ENCODE measurements around the gene BZW2.

Gene BZW2

GRCh38 chr7:16718111-16718656 is 72.2 kb downstream of the BZW2 start:
- DNase-seq (ENCODE audit: low read depth in 2 of 2): no peak

- DNase-seq (ENCODE audit: low read depth in 2 of 2): no peak
These were observed 73.7 kb downstream of the BZW2 start for GRCh38 chr7:16719699-16720098.

GRCh38 chr7:16721541-16721940 is 75.6 kb downstream of the BZW2 start:
- DNase-seq (ENCODE audit: low read depth in 2 of 2): no peak

- DNase-seq (ENCODE audit: low read depth in 2 of 2): no peak
These were observed 78.4 kb downstream of the BZW2 start for GRCh38 chr7:16724344-16724743.

- no peak for DNase-seq (ENCODE audit: low read depth in 2 of 2)
These were observed 80.2 kb downstream of the BZW2 start for GRCh38 chr7:16726189-16726588.

GRCh38 chr7:16727736-16728135 is 81.8 kb downstream of the BZW2 start:
- DNase-seq (ENCODE audit: low read depth in 2 of 2): no peak

GRCh38 chr7:16728811-16729210 is 82.8 kb downstream of the BZW2 start:
- DNase-seq (ENCODE audit: low read depth in 2 of 2): no peak

GRCh38 chr7:16729541-16729940 is 83.6 kb downstream of the BZW2 start:
- DNase-seq (ENCODE audit: low read depth in 2 of 2): no peak

GRCh38 chr7:16730937-16731336 is 85.0 kb downstream of the BZW2 start:
- no peak for DNase-seq (ENCODE audit: low read depth in 2 of 2)

GRCh38 chr7:16732828-16733227 is 86.8 kb downstream of the BZW2 start:
- no peak for DNase-seq (ENCODE audit: low read depth in 2 of 2)

- DNase-seq (ENCODE audit: low read depth in 2 of 2): no peak
These were observed 88.3 kb downstream of the BZW2 start for GRCh38 chr7:16734148-16734726.

GRCh38 chr7:16735020-16735419 is 89.0 kb downstream of the BZW2 start:
- DNase-seq (ENCODE audit: low read depth in 2 of 2): no peak

- DNase-seq (ENCODE audit: low read depth in 2 of 2): no peak
These were observed 92.2 kb downstream of the BZW2 start for GRCh38 chr7:16738011-16738688.

GRCh38 chr7:16739863-16740622 is 94.1 kb downstream of the BZW2 start:
- DNase-seq (ENCODE audit: low read depth in 2 of 2): no peak

GRCh38 chr7:16740623-16740953 is 94.6 kb downstream of the BZW2 start:
- no peak for DNase-seq (ENCODE audit: low read depth in 2 of 2)

GRCh38 chr7:16740996-16741395 is 95.0 kb downstream of the BZW2 start:
- no peak for DNase-seq (ENCODE audit: low read depth in 2 of 2)

GRCh38 chr7:16741676-16742075 is 95.7 kb downstream of the BZW2 start:
- no peak for DNase-seq (ENCODE audit: low read depth in 2 of 2)

- DNase-seq (ENCODE audit: low read depth in 2 of 2): no peak
These were observed 96.6 kb downstream of the BZW2 start for GRCh38 chr7:16742547-16742946.

- no peak for DNase-seq (ENCODE audit: low read depth in 2 of 2)
These were observed 97.3 kb downstream of the BZW2 start for GRCh38 chr7:16743236-16743635.

GRCh38 chr7:16744518-16745250 is 98.7 kb downstream of the BZW2 start:
- no peak for DNase-seq (ENCODE audit: low read depth in 2 of 2)

GRCh38 chr7:16745645-16746044 is 99.7 kb downstream of the BZW2 start:
- DNase-seq (ENCODE audit: low read depth in 2 of 2): no peak

- no peak for DNase-seq (ENCODE audit: low read depth in 2 of 2)
These were observed 101.1 kb downstream of the BZW2 start for GRCh38 chr7:16747102-16747501.
